Heart left ventricle (tissue), 13 donors: ENCODE results near the gene PASK.

ENCODE experiments used
- POLR2A ChIP-seq, 2 donors: fragments of 450-650 bp; IDR thresholded peaks; one replicate each; pipeline ENCODE4 v1.6.1; 2017; ENCODE audit warnings: antibody characterized with exemption in 2 of 2, mild to moderate bottlenecking in 2 of 2, moderate library complexity in 2 of 2
- TF ChIP-seq, protein P1 (sequence below), 12 donors: fragments of 200-600 bp; sonication (generic) in 4 of 12; IDR thresholded peaks; one replicate each; pipeline versions ENCODE4 v1.5.0 to v1.8.0; 2018 to 2022; ENCODE audit warnings: antibody characterized with exemption in 12 of 12, mild to moderate bottlenecking in 5 of 12
- donor health status: ischemic (EF 13 %, LVEDD 7.1; RV severe dilation, severe dysfunction).
- donor health status: DM: no; HTN: yes; CAD: no.
- donor health status: DM: no; HTN: no; CAD: no.
- donor health status: ischemic (EF 25% LVEDD 6.9; RV normal size, moderate dysfunction).
- donor health status: ischemic (EF 25% LVEDD 5.7; RV mildly dilated, moderate dysfunction).
- donor health status: ischemic (EF 35%, LVEDD 5.7; RV mildly dilated, moderate dysfunction).
- donor health status: nonischemic (EF 11% LVEDD 7.7; RV severe dilation, severe dysfunction).
- donor health status: DM: yes; HTN: yes; CAD: no.
- donor health status: PGD.
- donor health status: ischemic (EF 29% LVEDD 5.4; RV normal size, mild dysfunction).
- donor health status: nonischemic (EF 23%, LVEDD 6.1; RV moderate dilation, normal function).

- TF ChIP-seq, protein P1, sequence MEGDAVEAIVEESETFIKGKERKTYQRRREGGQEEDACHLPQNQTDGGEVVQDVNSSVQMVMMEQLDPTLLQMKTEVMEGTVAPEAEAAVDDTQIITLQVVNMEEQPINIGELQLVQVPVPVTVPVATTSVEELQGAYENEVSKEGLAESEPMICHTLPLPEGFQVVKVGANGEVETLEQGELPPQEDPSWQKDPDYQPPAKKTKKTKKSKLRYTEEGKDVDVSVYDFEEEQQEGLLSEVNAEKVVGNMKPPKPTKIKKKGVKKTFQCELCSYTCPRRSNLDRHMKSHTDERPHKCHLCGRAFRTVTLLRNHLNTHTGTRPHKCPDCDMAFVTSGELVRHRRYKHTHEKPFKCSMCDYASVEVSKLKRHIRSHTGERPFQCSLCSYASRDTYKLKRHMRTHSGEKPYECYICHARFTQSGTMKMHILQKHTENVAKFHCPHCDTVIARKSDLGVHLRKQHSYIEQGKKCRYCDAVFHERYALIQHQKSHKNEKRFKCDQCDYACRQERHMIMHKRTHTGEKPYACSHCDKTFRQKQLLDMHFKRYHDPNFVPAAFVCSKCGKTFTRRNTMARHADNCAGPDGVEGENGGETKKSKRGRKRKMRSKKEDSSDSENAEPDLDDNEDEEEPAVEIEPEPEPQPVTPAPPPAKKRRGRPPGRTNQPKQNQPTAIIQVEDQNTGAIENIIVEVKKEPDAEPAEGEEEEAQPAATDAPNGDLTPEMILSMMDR (IDR thresholded peaks at IDR 0.05): no peak
- TF ChIP-seq POLR2A (IDR thresholded peaks at IDR 0.05): no peak
These were observed 25.3 kb downstream of the PASK start for GRCh38 chr2:241123816-241124536.
